Left kidney (tissue), 8 donors: ENCODE data around the gene DENND2A. TPM values are rescaled to one million over a fixed set of nuclear protein-coding genes. Genes with fewer than 3 reads are reported as not detected.
"Not testable (repeated sequence)": the region's sequence is repeated elsewhere in the genome, so short reads cannot be mapped to it uniquely, and the experiment has no call there.

Source experiments
- DNase-seq: peaks from one replicate; pipeline ENCODE4 v3.0.0-alpha.2; 2013
- long read RNA-seq, 8 donors: transcript quantifications; one replicate each; lab custom pipeline, GENCODE V29; 2026
- polyA plus RNA-seq: library from polyadenylated mRNA; unstranded; fragments of 120-200 nt; gene quantifications from one replicate; pipeline ENCODE4 v1.2.1, GENCODE V29; 2013; ENCODE audit not compliant: insufficient read length

Gene DENND2A, protein sequence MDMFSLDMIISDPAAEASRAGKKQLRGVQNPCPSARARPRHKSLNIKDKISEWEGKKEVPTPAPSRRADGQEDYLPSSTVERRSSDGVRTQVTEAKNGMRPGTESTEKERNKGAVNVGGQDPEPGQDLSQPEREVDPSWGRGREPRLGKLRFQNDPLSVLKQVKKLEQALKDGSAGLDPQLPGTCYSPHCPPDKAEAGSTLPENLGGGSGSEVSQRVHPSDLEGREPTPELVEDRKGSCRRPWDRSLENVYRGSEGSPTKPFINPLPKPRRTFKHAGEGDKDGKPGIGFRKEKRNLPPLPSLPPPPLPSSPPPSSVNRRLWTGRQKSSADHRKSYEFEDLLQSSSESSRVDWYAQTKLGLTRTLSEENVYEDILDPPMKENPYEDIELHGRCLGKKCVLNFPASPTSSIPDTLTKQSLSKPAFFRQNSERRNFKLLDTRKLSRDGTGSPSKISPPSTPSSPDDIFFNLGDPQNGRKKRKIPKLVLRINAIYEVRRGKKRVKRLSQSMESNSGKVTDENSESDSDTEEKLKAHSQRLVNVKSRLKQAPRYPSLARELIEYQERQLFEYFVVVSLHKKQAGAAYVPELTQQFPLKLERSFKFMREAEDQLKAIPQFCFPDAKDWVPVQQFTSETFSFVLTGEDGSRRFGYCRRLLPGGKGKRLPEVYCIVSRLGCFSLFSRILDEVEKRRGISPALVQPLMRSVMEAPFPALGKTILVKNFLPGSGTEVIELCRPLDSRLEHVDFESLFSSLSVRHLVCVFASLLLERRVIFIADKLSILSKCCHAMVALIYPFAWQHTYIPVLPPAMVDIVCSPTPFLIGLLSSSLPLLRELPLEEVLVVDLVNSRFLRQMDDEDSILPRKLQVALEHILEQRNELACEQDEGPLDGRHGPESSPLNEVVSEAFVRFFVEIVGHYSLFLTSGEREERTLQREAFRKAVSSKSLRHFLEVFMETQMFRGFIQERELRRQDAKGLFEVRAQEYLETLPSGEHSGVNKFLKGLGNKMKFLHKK
- polyA plus RNA-seq = 35.5 TPM
- long read RNA-seq, donor 1, partial matches to known transcripts = 0 of 6 reads
- long read RNA-seq, donor 1, other reads (novel, unspliced or antisense) = 0 of 6 reads
- long read RNA-seq, donor 2, partial matches to known transcripts = 0 of 2 reads
- long read RNA-seq, donor 2, other reads (novel, unspliced or antisense) = 0 of 2 reads
- long read RNA-seq, donor 3, partial matches to known transcripts = 0 of 2 reads
- long read RNA-seq, donor 3, other reads (novel, unspliced or antisense) = 0 of 2 reads
- long read RNA-seq, donor 4 = 0 reads
- long read RNA-seq, donor 5, partial matches to known transcripts = 0 of 5 reads
- long read RNA-seq, donor 5, other reads (novel, unspliced or antisense) = 0 of 5 reads
- long read RNA-seq, donor 6, partial matches to known transcripts = 0 of 4 reads
- long read RNA-seq, donor 6, other reads (novel, unspliced or antisense) = 0 of 4 reads
- long read RNA-seq, donor 7, partial matches to known transcripts = 7 of 14 reads
- long read RNA-seq, donor 7, other reads (novel, unspliced or antisense) = 0 of 14 reads
- long read RNA-seq, donor 8, partial matches to known transcripts = 0 of 2 reads
- long read RNA-seq, donor 8, other reads (novel, unspliced or antisense) = 0 of 2 reads

DNA sequence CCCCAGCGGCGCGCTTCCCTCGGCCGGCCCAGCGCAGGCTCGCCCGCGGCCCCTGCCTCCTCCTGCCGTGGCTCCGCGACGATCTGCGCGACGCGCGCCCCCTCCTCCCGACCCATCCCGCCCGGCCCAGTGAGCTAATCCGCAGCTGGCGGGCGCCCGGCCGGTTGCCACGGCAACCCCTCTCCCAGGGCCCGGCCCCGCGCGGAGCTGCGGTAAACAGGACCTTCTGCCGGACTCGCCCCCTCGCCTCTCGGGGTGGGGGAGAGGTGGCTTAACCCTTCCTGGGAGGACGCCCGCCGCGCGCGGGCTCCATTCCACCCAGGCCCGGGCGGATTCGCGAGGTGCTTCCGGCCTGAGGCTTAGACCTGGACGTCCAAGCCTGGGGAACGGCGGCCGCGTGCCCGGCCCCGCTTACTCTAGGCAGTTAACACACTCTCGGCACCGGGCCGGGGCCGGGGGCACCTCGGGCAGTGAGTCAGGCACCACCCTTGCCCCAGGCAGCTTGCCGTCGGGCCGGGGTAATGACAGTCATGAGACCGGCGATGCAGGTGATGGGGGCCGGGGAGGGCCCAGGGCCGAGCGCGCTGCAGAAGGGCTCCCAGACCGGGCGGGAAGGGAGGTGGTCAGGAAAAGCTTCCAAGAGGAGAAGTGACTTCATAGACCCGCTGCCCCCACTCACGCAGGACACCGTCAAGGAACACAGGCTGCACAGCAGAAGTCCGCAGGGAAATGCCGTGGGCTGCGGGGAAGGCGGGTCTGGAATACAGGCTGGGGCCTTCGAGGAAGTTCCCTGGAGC is at the start of gene DENND2A:
Gene DENND2A, minus strand, starts transcription at position 87 of the 797 bp plus-strand sequence. CDS start 38,416 bp downstream, outside the sequence.
- DNase-seq = peak; percentile 84

DNA sequence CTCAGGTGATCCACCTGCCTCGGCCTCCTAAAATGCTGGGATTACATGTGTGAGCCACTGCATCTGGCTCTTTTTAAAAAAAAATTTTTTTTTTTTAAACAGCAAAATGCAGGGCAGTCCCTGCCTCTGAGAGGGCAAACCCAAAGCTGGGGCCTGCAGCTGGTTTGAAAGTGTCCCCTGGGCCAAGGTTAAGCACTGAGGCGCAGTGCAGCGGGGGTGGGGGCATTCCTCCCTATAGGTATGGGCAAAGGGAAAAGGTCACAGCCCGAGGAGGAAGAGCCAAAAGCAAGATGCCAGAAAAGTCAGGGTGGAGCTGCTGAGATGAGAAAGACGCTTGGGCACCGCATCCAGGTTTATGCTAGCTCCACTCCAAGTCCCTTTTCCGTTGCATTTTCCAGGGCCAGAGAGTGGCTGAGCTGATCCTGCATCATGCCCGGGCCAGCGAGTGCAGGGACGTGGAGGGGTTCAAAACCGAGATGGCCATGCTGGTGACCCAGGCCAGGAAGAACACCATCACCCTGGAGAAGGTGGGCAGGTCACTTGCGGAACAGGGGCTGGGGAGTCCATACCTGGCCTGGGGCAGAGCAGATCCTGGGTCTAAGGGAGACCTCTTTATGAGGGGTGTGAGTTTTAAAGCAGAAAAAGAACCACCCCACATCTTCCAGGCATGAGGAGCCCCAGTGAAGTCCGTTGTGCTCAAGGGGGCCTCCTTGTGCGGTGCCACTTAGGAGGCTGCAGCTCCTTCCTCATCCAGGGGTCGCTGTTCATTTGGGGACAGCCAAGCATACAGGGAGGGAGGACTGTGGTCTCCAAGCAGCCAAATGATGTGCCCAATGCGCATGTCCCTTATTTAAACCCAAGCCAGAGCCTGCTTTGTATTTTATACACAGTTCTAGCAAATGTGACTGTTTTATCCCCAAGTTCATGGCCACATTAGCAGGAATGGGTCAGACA is 48.9 kb upstream of the DENND2A start:
- no peak for DNase-seq

DNA sequence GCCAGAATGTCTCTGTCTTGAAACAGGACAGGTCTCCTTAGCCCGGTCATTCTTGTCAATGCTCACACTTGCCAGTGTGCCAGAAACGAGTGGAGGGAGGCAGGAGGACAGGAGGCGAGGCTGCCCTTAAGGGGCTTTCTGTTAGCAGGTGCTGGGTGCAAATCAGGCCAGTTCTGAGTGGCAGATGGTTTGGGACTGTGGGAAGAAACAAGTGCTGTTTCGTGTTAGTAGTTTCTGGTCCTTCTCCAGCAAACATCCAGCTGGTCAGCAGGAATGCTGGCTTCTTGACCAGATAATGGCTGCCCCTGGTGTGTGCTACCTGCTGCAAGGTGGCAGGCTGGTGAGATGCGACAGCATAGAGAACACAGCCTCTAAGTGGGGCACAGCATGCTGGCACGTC is 47.7 kb upstream of the DENND2A start:
- no peak for DNase-seq

DNA sequence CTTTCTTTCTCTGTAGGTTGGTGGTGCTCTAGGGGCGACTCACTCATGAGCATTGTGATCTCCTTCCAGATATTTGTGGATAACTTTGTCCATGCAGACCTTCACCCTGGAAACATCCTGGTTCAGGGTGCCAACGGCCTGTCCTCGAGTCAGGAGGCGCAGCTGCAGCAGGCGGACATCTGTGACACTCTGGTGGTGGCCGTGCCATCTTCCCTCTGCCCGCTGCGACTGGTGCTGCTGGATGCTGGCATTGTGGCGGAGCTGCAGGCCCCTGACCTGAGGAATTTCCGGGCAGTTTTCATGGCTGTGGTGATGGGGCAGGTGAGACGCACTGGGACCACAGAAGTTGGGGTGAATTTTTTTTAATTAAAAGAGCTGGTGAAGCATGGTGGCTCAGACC is 46.3 kb upstream of the DENND2A start:
- no peak for DNase-seq

DNA sequence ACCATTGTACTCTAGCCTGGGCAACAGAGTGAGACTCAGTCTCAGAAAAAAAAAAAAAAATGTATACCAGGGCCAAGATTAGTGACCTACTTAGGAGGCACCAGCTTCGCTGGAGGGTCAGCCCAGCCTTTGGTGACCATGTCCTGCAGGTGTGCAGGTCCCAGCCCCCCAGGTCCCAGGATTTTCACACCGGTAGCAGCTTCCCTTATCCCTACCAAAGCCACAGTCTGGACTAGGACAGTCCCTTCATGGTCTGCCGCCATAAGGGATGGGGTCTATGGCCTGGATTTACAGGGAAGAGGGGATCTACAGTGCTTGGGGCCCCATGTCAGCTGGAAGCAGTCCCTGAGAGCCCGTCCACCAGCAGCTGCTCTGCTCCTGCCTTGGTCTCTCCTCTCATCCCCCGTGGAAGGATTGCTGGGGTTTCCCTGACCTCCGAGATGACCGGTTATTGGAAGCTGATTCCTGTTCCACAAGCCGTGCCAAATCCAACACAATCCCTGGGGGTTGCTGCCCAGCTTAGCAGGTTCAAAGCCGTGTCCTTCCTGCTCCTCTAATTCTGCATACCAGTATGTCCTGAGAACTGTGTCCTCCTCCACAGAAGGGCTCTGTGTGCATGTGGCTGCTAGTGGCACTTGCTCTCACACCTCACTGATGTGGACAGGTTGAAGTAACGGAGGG is 44.9 kb upstream of the DENND2A start:
- no peak for DNase-seq

DNA sequence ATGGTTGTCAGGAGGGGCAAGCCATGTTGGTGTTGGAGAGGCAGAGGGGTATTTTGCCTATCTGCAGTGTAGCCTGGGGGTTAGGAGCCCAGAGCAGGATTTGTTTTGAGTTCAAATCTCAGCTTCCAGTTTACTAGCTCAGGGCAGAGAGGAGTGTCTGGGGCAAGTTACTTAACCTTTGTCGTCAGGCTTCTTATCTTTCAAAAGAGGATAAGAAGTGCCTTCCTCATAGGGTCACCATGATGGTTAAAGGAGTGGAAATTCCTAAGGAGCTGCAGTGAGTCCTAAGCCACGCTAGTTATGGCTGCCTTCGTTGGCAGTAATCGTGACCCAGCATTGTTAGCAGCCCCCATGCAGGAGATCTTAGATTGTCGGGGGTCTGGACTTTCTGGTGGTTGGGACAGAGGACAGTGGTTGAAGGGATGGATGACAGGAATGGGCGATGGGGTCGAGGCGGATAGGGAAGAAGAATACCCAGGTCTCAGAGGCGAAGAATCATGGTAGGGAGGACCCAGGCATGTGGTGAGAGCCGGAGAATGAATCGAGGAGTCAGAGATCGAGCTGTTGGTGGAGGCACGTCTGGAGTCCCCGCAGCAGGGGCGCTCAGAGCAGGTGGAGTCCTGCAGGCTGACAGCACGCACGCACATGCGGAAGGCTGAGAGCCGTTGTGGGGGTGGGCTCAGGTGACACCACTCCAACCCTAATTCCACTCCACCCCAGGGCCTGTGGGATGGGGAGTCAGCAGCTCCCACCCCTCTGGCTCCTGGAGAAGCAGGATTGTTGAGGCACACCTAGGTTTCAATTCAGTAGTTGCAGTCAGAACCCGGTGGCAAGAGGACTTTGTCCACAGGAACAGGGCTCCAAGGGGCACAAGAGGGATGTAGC is 43.7 kb upstream of the DENND2A start:
- DNase-seq = no peak

DNA sequence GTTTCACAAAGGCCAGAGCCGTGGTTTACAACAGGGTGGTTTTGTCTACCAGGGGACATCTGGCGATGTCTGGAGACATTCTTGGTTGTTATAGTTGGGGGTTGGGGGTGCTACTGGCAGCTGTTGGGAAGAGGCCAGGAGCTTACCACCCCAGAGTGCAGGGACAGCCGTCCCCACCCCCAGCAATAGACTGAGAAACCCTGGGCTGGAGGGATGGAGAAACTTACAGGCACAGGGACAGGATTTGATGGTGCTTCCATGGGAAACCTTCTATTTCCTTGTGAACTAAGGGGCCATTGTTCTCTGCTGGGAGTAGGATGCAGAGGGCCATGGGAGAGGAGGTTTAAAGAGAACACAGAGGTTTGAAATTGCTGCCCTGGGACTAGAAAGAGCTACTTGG is 43.0 kb upstream of the DENND2A start:
- DNase-seq = no peak

DNA sequence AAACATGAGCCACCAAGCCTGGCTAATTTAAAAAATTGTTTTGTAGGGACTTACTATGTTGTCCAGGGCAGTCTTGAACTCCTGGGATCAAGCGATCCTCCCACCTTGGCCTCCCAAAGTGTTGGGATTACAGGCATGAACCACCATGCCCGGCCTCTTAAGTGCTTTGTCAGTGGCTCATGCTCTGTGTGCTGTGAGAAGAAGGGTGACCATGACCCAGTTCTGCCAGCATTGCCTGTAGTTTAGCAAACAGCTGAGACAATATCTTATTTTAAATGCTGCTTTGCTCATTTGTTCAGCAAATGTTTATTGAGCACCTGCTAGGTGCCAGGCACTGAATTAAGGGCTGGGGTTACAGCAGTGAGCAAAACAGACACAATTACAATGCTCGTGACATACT is 41.2 kb upstream of the DENND2A start:
- no peak for DNase-seq

DNA sequence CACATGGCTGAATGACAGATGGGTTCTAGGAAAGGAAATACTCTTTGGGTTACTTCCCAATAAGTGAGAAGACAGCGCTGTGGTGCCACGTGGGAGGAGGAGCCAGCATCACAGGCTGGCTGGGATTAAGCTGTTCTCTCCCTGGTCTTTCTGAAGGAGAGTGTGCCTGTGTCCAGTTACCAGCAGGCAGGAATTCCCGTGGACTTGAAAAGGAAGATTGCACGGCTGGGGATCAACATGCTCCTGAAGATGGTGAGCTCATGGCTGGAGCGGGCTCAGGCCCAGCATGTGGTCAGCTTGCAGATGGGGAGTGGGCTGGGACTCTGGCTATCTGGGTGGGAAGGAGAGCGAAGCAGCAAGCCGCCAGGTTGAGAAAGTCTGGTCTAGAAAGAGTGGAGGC is 40.3 kb upstream of the DENND2A start:
- DNase-seq = no peak

DNA sequence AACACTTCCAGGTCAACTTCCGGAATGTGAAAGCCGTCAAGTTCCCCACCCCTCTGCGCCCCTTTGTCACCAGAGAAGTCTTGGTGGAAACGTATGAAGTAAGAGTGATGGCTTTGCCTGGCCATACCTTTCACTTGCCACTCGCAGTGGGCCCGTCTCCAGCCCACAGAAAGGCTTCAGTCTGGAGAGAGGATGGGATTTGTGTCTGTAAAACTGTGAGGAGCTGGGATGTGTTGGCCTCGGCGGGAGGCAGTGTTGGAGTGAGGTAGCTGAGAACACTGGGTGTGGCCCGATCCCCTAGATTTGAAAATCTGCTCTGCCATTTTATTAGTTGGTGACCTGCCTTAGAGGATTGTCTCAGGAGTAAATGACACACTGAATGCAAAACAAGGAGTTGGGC is 38.6 kb upstream of the DENND2A start:
- no peak for DNase-seq

DNA sequence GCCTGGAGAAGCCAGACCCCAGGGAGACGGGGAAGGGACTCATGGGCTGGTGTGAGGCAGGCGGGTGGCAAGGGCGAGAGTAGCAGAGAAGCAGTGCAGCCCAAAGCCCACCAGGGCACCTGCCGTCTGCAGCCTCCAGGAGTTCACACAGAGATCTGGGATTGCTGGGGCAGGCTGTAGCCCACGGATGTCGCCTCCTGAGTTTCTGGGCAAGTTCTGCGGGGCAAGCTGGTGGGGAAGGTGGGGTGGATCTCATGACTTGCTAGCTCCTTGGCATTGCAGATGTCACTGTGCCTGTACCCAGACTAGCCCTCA is 38.2 kb upstream of the DENND2A start:
- DNase-seq = no peak

DNA sequence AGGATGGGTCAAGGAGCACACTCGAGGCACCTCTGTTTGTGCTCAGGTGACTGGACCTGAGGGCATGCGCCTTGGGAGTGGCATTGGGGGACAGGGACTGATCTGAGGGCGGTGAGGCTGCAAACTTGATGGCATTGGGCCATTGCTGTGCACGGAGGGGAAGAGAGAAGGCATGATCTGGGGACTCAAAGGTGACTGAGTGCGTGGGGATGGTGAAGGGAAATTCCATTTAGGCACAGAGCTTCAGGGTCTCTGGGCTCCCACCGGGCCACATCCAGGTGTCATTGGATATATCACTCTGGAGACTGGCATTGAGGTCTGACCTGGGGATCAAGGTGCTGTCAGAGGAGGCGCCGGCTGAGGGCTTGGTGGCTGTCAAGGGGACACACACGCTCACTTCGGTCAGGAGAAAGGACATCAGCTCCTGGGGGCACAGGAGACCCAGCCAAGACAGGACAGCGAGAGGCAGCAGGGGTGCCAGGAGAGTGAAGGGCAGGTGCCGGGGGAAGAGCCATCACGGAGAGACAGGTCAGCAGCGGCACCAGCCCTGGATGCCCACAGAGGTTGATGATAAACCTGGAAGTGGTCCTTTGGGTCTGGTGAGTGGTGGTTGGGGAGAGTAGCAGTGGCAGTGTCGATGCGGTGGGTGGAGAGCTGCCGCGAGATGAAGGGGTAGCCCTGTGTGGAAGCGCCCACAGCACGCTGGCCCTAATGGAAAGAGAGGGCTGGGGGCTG is 37.6 kb upstream of the DENND2A start:
- DNase-seq = no peak

DNA sequence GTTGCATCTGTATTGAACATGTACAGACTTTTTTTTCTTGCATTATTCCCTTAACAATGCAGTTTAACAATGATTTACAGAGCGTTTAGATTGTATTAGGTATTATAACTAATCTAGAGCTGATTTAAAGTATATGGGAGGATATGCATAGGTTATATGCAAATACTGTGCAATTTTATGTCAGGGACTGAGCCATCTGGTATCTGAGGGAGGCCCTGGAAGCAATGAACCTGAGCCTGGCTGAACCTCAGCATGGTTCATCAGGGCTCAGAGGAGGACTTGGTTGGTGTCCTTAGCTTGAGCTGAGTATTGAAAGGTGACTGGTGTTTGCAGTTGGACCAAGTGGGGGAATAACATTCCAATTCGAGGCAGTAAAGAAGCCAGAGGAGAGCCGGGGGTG is 36.9 kb upstream of the DENND2A start:
- DNase-seq = no peak

DNA sequence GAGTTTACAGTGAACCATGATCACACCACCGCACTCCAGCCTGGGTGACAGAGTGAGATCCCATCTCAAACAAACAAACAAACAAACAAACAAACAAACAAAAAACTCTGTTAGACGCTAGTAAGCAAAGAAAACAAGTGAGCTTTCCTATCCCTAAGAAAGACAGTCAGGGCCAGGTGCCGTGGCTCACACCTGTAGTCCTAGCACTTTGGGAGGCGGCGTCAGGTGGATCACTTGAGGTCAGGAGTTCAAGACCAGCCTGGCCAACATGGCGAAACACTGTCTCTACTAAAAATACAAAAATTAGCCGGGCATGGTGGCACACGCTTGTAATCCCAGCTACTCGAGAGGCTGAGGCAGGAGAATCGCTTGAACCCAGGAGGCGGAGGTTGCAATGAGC is 36.3 kb upstream of the DENND2A start:
- not testable (repeated sequence) for DNase-seq

DNA sequence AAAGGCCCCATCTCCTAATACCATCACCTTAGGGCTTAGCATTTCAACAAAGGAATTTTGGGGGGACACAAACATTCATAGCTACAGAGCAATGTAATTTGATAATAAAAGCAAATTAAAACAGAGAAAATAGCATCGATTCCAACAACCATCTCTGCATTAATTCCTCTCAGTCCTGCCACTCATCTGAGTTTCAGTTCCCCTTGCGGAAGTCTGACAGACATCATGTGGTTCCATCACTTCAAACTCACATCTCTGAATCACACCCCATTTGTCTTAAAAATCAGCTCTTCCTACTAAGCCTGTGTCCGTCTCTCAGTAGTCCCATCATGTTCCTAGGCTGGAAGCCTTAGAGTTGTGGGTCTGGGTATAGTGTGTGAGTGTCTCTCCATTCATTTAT is 35.7 kb upstream of the DENND2A start:
- DNase-seq = no peak

DNA sequence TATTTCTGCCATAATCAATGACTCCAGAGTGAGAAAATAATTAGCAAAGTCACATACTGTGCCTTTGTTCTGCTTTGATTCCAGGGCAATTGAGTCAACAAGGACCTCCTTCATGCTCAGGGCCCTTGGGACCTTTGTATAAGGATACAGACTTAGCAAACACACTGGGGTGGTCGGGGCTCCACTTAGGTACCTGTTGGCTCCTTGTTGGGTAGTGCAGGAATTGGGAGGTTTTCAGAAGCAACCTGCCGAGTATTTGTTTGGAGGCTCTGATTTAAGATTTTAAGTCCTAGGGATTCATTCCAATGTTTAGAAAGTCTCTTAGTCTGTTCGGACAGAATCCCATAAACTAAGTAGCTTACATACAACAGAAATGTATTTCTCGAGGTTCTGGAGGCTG is 35.1 kb upstream of the DENND2A start:
- no peak for DNase-seq
